GM12891 (cell line): ENCODE measurements around the gene FNTB.

ENCODE experiments used
- POLR2A ChIP-seq: IDR thresholded peaks from 2 replicates; pipeline ENCODE4 v1.6.1; 2011; ENCODE audit warnings: low read depth, low read length, control low read depth
- TAF1 ChIP-seq: IDR thresholded peaks from 2 replicates; pipeline ENCODE4 v1.6.1; 2011; ENCODE audit warnings: low read depth, low read length, control low read depth

DNA sequence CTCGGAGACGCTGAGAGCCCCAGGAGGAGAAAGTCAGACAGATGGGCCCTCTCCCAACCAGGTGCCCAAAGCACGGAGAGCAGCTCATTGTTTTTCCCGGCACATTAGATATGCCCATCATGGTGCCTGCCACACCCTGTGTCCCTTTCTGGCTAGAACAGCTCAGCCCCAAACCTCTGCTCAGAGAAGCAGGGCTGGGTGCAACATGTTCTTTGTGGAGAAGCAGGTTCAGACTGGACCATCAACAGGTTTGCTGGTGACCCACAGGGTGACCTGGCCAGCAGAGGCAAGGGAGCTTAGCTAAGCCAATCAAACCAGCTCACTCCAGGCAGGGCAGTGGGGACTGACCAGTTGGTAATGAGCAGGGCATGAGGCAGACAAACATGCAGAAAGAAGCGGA lies 28.0 kb upstream of the FNTB start:
- no peak for TF ChIP-seq POLR2A
- TF ChIP-seq TAF1: no peak
